HG03565 (cell line): Measurements from ENCODE around the gene TAF8.

Source experiments
- ATAC-seq: cut with Tn5 transposase; IDR thresholded peaks from one replicate; pipeline ENCODE4 v1.9.1; 2021; ENCODE audit warnings: mild to moderate bottlenecking, moderate library complexity; ENCODE audit not compliant: unreplicated experiment

The TAF8 gene

GRCh38 chr6:42120895-42121865 lies 70.9 kb downstream of the TAF8 start:
- no peak for ATAC-seq

- ATAC-seq = no peak
These were observed 73.2 kb downstream of the TAF8 start for GRCh38 chr6:42123379-42124103.

GRCh38 chr6:42124223-42124836 lies 74.0 kb downstream of the TAF8 start:
- ATAC-seq = no peak

- ATAC-seq = no peak
These were observed 74.9 kb downstream of the TAF8 start for GRCh38 chr6:42125231-42125630.

- ATAC-seq = no peak
These were observed 75.3 kb downstream of the TAF8 start for GRCh38 chr6:42125663-42126062.

- ATAC-seq = no peak
These were observed 78.4 kb downstream of the TAF8 start for GRCh38 chr6:42128460-42129359.

GRCh38 chr6:42129360-42129676 lies 79.0 kb downstream of the TAF8 start:
- no peak for ATAC-seq

- ATAC-seq = no peak
These were observed 81.2 kb downstream of the TAF8 start for GRCh38 chr6:42131531-42131930.

GRCh38 chr6:42133926-42134325 lies 83.6 kb downstream of the TAF8 start:
- ATAC-seq = no peak

GRCh38 chr6:42135161-42135560 lies 84.8 kb downstream of the TAF8 start:
- no peak for ATAC-seq

GRCh38 chr6:42135722-42136121 lies 85.4 kb downstream of the TAF8 start:
- ATAC-seq = no peak

GRCh38 chr6:42136508-42137193 lies 86.3 kb downstream of the TAF8 start:
- no peak for ATAC-seq
